Stimulated activated CD8-positive, alpha-beta memory T cell treated with anti-CD3 and anti-CD28 coated beads, Interleukin-12 subunit alpha, Interleukin-12 subunit beta, amount 100 ng/mL, for 24 hours (primary cell): ENCODE measurements around the gene RBFOX1.

ENCODE experiments used
- DNase-seq: peaks from one replicate; pipeline ENCODE4 v3.0.0-alpha.2; 2020; ENCODE audit errors: extremely low read depth

Gene RBFOX1

DNA sequence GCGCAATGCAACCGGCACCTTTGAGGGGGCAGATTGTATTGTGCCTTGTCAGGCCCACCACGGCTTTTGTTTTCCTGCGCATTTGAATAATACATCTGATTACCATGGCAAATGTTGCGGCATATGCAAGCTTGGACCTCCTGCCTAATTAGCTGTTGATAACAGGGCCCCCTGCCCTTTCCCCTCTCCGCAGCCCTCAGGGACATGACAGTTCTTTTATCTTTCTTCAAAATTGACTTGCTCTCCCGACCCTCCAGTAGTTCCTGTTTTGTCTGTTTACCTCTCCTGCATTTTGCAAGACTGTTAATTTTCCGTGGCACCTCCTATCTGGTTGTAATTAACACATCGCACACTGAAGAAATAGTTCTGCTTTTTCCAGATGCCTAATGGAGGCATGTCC is 86.8 kb downstream of the RBFOX1 start:
- no peak for DNase-seq

DNA sequence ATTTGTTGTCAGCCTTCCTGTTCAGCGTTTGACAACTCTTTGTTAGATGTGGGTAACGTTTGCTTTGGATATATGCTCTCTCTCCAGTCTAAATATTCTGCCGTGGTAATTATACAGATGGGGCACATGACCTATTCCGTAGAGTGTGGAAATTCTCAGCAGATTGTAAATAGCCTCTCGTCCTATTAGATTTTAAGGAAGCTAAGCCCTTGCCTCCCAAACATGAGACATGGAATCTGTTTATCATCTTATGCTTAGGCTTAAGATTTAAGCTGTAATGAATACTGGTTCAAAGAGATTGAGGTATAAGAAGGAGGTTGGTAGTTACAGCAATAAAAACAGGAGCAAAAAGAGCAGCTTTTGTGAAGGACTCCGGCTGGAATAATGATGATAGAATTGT is 87.4 kb downstream of the RBFOX1 start:
- DNase-seq = no peak

DNA sequence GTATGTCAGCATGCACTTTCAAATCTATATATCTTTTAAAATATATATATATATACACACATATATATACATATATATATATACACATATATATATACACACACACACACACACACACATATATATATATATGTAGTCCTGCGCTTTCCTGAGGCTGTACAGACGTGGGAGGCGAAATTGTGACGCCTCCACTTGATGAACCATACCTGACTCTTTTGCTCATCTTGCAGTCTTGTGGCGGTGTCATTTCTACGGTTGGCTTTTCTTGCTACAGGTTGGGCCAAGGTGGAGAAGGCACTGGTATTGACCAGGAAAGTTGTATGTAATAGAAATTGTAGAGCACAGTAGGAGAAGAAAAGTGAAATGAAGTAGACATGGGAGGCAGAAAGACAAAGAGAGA is 88.2 kb downstream of the RBFOX1 start:
- DNase-seq = no peak

DNA sequence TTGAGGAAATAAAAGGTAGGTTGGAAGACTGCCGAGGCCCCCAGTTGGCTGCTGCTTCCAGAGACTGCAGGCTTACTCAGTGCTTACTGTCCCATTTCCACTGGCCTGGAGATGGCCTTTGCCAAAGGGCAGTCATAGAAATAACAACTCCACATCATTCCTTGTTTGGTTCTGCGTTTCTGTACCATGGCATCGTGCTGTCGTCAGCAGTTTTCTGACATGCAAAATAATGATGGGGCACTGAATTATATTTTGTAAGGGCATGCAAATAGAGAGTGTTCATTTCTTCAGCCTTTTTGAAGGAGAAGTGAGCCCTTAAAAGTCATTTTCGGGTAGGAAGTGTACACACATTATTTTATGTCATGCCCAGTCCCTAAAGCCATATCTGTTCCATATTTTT is 88.9 kb downstream of the RBFOX1 start:
- no peak for DNase-seq

DNA sequence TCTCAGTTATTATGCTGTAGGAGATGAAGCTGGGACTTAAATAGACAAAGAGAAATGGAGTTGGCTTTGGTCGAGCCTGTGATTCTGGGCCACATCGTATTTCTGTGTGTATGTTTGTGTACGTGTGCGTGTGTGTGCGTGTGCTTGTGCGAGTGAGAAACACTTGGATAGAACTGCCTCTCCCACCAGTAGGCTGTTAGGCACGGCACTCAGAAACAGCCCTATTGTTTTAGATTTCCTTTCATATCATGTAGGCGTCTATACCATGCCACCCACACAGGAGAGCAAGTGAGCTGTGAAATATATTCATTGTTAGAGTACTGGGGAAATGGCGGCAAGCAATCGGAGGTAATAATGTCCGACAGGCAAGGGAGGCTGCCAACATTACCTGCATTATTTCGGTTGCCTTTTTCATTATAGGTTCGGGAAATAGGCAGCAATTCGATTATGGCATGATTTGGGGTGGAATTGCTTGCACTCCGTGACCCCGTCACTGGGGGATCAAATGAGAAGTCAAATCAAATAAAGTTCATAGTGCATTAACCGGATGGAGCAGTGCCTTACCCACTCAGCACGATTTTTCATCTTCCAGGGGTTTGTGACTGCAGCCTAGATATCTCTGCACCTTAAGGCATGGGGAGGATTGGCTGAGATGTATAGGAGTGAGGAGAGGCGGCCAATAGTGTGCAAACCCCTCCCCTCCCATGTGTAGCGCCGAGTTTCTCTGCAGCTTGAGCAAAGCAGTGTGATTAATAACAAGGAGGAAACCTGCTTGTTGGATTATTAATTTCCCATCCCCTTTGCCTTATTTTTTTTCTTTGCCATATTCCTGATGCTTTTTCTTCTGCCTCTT is 89.6 kb downstream of the RBFOX1 start:
- DNase-seq = no peak

DNA sequence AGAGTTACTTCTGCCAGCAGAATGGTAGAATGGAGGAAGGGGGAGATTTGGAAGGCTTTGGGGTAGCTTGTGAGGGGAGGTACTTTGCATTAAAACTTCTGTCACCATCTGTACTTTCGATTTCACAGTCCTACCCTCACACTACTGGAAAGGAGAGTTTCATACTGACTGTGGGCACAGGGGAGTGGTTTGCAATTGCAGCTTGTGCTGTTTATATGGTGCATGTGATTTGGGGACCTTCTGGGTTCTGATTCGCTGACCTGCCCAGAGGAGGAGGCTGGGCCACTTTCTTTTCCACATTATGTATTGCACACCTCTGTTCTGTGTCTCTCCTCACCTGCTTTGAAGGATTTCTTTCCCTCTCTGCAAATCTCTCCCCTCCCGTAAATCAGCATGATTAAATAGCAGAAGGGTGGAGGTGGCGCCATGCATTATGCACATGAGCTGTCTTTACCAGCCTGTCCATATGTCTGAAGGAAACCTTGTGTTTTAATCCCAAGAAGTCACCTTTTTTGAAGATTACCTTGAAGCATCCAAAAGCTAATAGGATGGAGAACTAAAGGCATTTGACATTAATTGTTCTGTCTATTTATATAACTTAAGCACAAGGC is 90.9 kb downstream of the RBFOX1 start:
- no peak for DNase-seq

DNA sequence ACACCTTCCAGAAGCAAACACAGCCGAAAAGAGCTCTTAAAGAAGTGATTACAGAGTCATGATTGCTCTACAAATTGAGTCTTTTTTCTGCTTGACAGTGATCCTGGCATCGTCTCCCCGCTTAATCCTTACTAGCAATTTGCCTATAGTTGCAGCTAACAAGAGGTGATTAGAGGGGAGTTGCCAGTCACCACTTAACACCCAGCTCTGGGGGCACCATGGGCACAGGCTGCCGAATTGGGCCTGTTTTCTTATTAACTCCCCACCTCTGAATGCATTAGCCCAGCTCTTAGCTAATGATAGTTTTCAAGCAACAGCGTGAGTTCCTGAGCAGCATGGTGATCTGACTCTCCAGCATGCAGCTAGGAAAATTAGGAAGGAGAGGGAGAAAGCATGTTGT is 93.5 kb downstream of the RBFOX1 start:
- no peak for DNase-seq

DNA sequence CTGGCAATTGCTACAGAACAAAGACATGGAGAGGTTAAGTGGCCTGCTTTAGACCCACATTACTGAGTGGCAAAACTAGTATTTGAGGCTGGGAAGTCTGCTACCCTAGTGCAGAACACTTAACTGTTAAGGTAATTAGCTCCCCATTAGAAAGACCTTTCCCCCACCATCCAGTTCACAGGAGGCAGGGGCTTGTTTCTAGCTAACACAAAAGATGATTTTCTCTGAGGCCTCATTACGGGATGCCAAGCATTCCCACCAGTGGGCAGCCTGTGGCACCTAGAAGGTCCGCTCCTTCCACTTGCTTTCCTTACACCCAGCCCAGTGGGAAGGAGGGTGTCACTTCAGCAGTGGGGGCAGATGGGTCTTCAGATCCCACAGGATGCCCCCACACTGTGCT is 99.1 kb downstream of the RBFOX1 start:
- DNase-seq = no peak

DNA sequence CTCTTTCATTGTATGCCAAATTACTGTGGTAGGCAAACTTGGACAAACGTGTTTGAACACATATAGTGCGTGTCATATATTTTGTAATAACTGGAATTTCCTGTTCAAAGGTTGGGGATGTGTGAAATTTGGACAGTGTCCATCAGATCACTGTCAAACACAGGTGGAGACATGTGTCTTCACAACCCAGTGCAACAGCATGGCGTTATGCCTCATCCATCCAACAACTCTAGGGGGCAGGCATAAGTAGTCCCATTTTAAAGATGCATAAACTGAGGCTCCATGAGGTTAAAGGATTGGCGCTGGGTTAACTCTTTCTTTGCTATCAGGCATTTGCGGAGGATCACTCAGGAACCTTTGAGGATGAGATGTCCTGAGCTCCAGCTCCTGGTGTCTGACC is 103.7 kb downstream of the RBFOX1 start:
- DNase-seq = no peak

DNA sequence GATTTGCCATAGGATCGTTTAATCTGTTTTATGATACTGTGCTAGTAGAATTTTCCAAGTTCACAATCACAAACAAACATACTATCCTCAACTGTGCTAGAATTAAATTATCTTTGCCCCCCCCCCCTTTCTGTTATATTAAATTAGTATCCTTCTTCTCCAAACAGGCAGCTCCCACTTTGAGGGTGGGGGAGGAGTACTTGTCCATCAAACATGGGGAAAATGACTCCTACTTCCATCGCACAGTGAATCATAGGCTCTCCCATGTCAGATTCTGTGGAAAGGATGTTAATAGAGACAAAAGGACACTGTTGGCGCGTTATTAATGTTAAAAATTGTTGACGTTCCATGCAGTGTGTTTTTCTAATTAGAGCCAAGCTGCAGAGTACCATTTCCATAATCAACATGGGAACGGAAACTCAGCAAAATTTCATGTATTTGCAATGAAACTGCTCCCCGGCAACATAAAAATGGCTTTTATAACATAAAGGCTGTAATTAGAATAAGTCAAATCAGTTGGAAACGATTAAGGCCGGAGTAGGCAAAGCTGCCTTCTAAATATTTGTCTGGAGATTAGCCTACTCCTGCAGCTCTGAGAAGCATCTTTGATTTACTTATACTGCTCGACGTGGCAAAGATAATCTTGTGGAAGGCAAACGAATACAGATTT is 104.6 kb downstream of the RBFOX1 start:
- no peak for DNase-seq

DNA sequence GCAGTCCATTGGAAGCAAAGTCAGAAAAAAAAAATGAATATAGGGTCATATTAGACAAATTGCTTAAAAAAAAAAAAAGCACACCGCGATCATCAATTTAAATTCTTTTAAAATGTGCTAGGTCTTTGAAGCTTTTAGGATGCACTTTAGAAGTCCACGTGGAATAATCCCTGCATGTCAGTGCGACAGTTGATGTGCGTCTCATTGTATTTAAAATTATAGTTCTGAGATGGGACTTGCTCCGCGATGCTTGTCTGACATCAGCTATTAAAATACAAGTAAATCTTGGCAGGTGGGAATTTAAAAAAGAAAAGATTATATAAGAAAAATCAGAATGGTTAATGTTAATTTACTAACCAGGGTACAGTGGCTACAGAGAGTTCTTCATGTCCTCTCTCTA is 105.2 kb downstream of the RBFOX1 start:
- no peak for DNase-seq

DNA sequence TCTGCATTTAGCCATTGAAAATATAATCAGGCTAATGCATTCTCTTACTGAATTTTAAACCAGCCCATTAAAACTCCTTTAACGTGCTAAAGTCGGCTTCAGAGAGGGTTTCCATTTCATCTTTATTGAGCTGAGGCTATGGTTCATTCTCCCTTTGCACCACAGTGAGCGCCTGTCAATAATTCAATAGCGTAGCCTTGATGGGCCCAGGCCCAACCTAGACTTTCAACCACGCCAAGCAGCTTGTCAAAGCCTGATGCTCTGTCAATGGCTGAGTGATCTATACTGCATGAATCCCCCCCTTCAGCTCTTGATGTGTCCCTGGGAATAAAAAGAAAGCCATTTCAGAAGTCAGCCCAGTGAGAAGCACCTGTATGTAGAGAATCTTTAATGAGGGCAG is 106.0 kb downstream of the RBFOX1 start:
- no peak for DNase-seq

DNA sequence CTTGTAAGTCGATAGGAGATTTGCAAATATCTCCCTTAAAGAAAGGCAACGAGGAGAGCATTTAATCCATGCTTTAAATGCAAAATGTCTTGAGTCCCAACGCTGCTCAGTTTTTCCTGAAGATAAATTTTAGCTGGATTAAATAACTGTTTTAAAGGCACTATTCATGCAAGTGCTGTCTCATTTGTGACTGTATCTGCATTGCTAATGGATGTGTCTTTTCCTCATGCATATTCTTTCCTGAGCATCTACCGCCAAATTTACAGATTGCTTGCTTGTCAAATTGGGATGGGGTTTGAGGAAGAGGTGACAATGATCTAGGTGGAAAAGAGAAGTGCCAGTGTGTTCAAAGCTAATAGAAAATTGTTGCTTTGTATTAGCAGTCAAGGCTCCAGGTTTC is 106.9 kb downstream of the RBFOX1 start:
- DNase-seq = no peak

DNA sequence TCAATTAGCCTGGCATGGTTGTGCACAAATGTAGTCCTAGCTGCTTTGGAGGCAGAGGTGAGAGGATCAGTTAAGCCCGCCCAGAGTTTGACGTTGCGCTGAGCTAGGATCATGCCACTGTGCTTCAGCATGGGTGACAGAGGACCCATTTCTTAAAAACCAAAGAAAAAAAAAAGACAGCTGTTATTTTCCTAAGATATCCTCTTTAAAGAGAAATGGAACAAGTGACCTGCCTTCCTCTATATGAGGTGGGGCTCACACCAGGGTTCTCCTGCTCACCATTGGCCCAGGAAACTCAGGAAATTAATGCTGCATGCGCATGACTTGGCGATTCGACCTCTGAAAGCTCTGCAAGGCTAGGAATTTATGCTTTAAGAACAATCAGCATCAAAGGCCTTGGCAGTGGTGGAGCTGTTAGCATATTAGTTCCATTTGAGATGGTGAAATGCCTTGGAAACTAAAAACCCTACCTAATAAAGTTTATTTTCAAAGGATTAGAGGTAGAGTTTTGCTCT is 108.3 kb downstream of the RBFOX1 start:
- no peak for DNase-seq

DNA sequence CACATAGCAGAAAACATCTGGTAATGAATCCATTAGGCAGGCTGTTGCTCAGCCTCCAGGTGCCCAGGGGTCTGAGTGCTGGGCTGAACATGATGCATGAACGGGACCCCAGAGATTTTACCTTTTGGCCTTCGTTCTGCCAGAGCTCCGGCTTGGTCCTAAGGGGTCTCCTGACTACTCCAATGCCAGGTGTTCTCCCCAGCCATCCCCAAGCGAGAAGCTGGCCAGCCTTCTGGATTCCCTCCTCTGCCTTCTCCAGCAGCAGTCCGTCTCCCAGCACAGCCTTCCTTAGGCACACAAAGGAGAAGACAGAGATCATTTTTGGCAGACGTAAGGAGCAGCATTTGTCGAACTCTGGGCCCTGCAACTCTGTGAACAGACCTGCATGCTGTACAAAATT is 109.4 kb downstream of the RBFOX1 start:
- no peak for DNase-seq

DNA sequence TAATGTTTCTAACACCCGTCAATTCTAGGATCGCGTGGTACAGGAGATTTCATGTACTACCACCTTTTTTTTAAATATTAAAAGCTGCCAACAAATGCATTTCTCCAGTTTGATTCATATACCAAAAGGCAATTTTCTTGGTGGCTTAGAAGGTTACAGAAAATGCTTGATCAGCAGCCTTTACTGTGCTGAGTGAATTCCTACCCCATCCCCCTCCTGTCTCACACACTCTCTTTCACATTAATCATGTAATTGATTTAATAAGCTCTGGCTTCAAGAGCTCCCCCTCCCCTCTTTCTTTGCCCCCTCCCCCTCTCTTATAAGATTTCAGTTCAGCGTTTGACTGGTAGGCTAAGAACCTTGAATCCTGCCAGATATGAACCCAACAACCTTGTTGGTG is 110.5 kb downstream of the RBFOX1 start:
- DNase-seq = no peak

DNA sequence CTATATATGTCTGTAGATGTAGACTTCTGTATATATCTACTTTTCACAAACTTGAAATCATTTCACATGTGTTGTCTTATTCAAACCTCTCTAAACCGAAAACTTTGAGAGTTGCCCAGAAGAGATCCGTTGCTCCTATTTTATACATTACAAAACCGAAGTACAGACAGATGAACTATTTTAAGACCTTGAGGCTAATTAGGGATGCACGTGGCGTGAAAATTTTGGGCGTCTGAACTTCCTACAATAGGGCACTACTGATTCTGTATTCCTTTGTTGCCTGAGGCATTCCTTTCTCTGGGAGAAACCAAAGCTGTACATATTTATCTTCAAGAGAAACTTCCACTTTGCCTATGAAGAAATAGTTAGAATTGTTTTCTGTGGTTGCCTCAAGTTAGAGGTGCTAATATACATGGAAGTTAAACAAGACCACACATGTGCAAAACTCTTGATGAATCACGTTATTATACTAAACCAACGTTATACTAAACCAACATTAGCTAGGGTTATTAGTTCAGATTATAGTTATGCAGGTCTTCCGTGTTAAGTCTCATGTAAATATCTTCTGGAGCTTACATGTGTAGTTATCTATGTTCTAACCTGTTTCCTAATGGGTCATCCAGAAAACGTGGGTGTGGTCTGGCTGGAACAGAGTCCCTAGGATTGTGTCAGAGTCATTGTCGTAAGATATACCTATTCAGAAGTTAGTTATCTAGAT is 111.2 kb downstream of the RBFOX1 start:
- DNase-seq = no peak

DNA sequence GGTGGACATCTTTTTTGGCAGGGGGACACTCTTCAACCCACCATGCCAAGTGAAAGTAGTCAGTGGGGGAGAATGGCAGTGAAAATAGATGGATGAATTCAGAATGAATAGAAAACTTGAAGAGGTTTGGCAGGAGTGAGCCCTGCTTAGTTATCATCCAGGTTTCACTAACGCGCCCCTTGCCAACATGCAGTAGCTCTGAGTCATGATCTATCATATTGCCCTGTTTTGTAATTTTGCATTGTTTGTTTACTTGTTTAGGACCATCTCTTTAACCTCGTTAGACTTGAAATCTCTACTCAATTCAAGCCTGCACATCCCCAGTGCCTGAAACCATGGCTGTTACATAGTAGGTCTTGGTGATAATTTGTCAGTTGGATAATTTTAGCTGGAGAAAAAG is 116.7 kb downstream of the RBFOX1 start:
- DNase-seq = no peak

DNA sequence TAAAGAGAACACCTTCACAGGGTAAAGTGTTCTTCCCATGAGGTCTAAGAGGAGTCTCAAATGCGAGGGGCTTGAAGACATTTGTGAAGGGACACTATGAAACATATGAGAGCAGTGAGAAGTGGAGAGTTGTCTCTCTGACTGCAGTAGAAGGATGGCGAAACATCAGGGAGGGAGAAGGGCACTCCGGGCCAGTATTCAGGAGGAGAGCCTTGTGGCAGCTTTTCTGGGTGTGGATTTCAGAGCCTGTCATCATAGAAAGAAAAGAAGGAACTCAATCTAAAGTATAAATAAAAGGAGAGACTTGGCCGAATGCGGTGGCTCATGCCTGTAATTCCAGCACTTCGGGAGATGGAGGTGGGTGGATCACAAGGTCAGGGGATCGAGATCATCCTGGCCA is 117.2 kb downstream of the RBFOX1 start:
- no peak for DNase-seq

DNA sequence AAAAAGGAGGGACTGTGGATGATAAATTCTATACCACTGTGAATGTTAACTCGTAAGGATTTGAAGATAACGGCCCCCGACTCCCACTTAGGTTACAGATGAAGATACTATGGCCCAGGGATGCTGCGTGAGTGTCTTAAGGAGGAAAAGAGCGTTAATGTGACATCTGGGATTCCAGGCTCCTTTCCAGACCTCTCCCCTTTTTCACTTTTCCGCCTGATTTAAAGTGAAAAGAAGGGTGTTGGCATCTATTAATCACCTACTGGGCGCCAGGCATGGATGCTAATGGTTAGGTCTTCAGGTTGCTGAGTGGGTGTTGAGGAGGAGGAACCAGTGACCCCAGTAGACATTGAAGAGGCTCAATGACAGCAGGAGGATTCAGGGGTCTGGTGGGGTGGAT is 117.8 kb downstream of the RBFOX1 start:
- no peak for DNase-seq

DNA sequence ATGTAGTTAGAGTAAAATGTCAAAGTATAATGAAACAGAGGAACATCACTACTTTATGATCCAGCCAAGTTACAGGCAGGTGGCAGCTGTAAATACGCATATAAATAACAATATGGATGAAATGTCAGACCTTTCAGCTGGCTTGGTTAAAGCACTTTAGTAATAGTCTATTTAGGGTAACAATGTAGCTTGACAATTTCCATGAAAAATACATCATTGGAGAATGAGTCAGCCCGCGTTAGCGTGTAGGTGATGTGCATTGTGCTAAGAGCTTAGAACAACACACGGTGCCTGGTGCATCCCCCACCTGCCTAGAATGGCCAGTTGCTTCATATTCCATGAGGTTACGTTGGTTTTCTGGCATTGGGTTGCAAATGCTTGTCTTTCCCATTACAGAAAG is 119.4 kb downstream of the RBFOX1 start:
- no peak for DNase-seq

DNA sequence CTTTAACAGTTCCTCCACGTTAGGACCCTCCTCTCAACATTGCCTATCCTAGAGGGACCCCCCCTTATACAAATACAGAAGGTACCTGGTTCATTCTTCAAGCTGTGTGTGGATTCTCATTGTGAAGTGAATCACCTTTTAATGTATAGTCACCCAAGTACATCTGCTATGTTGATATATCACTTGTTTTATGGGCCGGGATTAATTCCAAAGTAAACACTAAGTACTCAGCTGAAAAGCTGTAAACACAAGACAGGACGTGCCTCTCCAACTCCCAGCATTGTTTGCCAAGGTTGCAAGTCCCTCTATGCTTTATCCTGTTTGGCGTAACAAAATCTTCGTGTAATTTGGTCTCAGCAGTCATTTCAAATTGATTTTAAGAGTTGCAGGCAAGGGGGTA is 123.6 kb downstream of the RBFOX1 start:
- no peak for DNase-seq
